NCI-H748 treated with DMSO at 0.1 percent for 48 hours (cell line): ENCODE results near the gene DPF3.

Experiments used
- DNase-seq: peaks from one replicate; lab custom pipeline; 2025; lab: John Stamatoyannopoulos, UW

The DPF3 gene

GRCh38 chr14:72742118-72742837 is 151.6 kb downstream of the DPF3 start:
- DNase-seq, result no peak

- DNase-seq, result no peak
These were observed 152.1 kb downstream of the DPF3 start for GRCh38 chr14:72741826-72742117.

- no peak for DNase-seq
These were observed 152.7 kb downstream of the DPF3 start for GRCh38 chr14:72740966-72741825.

- no peak for DNase-seq
These were observed 153.4 kb downstream of the DPF3 start for GRCh38 chr14:72740504-72740961.

GRCh38 chr14:72739446-72740405 is 154.2 kb downstream of the DPF3 start:
- DNase-seq, result no peak

- DNase-seq, result no peak
These were observed 155.7 kb downstream of the DPF3 start for GRCh38 chr14:72738161-72738611.

GRCh38 chr14:72737560-72737943 is 156.3 kb downstream of the DPF3 start:
- DNase-seq, result no peak

- DNase-seq, result no peak
These were observed 156.9 kb downstream of the DPF3 start for GRCh38 chr14:72736786-72737559.

- DNase-seq, result no peak
These were observed 157.6 kb downstream of the DPF3 start for GRCh38 chr14:72736308-72736707.

- DNase-seq, result no peak
These were observed 161.7 kb downstream of the DPF3 start for GRCh38 chr14:72732022-72732780.

GRCh38 chr14:72731252-72732020 is 162.5 kb downstream of the DPF3 start:
- no peak for DNase-seq

GRCh38 chr14:72730468-72730867 is 163.4 kb downstream of the DPF3 start:
- no peak for DNase-seq

GRCh38 chr14:72726444-72726843 is 167.5 kb downstream of the DPF3 start:
- no peak for DNase-seq

- DNase-seq, result no peak
These were observed 169.9 kb downstream of the DPF3 start for GRCh38 chr14:72723858-72724530.

- no peak for DNase-seq
These were observed 171.6 kb downstream of the DPF3 start for GRCh38 chr14:72722201-72722785.

- DNase-seq, result no peak
These were observed 172.8 kb downstream of the DPF3 start for GRCh38 chr14:72721083-72721482.

- no peak for DNase-seq
These were observed 176.7 kb downstream of the DPF3 start for GRCh38 chr14:72717220-72717619.

GRCh38 chr14:72716476-72716875 is 177.4 kb downstream of the DPF3 start:
- DNase-seq, result no peak

- DNase-seq, result no peak
These were observed 178.1 kb downstream of the DPF3 start for GRCh38 chr14:72715850-72716228.
